ENCODE measurements around the gene PDGFA. TPM values are rescaled to one million over a fixed set of nuclear protein-coding genes. Genes with fewer than 3 reads are reported as not detected.
A peak's percentile ranks its signal among the peaks of the same experiment; 100 is the strongest.

Gene PDGFA
- total and polyA plus RNA-seq, 2 experiments from 2014 or later: 35.6 to 43.1 TPM

DNA sequence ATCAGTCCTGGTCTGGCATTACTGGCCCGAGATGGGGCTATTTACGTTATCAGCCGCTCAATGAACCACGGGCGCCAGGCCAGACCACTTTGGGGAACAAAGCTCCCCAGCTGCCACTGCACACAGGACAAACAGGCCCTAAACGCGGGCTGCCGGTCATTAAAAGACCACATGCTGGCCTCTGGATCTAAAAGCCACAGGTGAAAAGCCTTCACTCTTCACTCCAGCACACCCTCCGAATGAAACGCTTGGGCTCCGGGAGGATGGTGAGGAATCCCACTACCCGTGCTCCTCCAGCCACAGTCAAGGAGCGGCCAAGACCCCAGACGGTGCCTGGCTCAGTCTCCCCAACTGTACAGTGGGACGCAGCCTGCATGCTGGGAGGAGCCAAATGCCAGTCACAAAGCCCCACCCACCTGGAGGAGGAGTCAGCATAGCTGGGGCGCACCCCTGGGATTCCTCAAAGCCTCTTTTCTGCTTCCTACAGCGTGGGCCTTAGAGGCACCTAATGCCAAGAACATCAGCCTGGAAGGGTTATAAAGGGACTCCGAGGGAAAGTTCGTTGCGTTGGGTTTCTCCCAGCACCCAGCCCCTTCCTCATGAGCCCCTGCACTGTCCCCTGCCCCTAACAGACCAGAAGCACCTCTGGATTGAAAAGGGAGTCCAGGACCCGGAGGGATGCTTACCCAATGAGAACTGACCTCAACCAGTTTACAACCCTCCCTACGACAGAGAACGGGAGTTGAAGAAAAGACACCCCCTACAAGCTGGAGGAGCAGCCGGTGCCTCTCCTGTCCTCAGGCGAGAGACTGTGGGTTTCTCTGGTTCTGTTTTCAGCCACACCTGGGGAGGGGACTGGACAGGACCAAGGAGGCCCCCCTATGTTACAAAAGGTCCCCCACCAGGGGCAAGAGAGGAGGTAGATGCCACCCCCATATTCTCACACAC is 4.7 kb downstream of the PDGFA start:
- Histone ChIP-seq H3K4me2 (peak overlapping the region; percentile 97), H3K36me3 (ENCODE audit: insufficient read depth) (no peaks in the 10 kb centered on the region), H2AFZ (0 out of 2 replicates have a peak overlapping the region, but pooled peaks have one; percentile 32), H3K4me3 (peak overlapping the region; percentile 94), H3K79me2 (replicated peaks; ENCODE audit: insufficient read depth) (peaks cover 50% of the 10 kb centered on the region), H3K4me1 (ENCODE audit: insufficient read depth) (peaks cover 24% of the 10 kb centered on the region), H3K9me2 (ENCODE audit: insufficient read depth) (no peaks in the 10 kb centered on the region), H3F3A (replicated peaks; ENCODE audit: low read depth) (peaks cover 15% of the 10 kb centered on the region), H3K27me3 (ENCODE audit: insufficient read depth) (peaks cover 13% of the 10 kb centered on the region), H4K20me1 (replicated peaks; ENCODE audit: insufficient read depth) (no peaks in the 10 kb centered on the region; the same call in 1 of the 2 replicates), H3K27ac (ENCODE audit: low read depth) (peak overlapping the region; percentile 91)
- peak; percentile 85 for DNase-seq (ENCODE audit: low spot score)
- H3K4me3 Mint-ChIP-seq: peak overlapping the region; percentile 83
- H3K27me3 Mint-ChIP-seq (ENCODE audit: insufficient read depth, low read depth, poor library complexity): peaks cover 26% of the 10 kb centered on the region
- no peaks in the 10 kb centered on the region; the same call in 1 of the 3 replicates for H3K9me3 Mint-ChIP-seq
- H3K27ac Mint-ChIP-seq: peak overlapping the region; percentile 95
- peak; percentile 35 for ATAC-seq
- H3K36me3 Mint-ChIP-seq (ENCODE audit: low read depth): peaks cover 33% of the 10 kb centered on the region
- TF ChIP-seq POLR2AphosphoS5 (IDR thresholded peaks at IDR 0.05; ENCODE audit: low read depth): peak; percentile 68
- no peak for TF ChIP-seq EZH2 (IDR thresholded peaks at IDR 0.05; ENCODE audit: low read depth, unreplicated experiment)
- no peak for TF ChIP-seq JUNB (IDR thresholded peaks at IDR 0.05; ENCODE audit: unreplicated experiment)
- peaks cover 35% of the 10 kb centered on the region for H3K4me1 Mint-ChIP-seq

DNA sequence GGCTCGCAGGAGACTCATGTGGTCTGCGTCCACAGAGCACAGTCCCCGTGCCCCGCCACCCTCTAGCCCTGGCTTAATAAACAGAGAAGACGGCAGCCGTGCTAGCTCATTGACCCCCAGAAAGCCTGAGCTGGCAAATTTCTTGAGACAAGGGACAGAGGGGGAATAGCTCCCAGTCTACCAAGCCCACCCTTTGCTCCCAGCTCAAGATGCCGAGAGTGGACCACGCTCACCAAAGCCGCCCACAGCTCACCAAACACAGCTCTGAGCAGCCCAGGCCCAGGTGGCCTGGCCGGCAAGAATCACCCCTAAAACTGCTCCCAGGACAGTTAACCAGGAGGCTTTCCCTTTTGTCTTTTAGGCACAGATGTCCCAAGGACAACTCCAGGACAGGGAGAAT is 5.4 kb downstream of the PDGFA start:
- TF ChIP-seq, protein P1, sequence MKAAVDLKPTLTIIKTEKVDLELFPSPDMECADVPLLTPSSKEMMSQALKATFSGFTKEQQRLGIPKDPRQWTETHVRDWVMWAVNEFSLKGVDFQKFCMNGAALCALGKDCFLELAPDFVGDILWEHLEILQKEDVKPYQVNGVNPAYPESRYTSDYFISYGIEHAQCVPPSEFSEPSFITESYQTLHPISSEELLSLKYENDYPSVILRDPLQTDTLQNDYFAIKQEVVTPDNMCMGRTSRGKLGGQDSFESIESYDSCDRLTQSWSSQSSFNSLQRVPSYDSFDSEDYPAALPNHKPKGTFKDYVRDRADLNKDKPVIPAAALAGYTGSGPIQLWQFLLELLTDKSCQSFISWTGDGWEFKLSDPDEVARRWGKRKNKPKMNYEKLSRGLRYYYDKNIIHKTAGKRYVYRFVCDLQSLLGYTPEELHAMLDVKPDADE (IDR thresholded peaks at IDR 0.05): no peak
- no peak for TF ChIP-seq CREB1 (CRISPR knock-in tag; IDR thresholded peaks at IDR 0.05; ENCODE audit: low read depth)
- no peak for TF ChIP-seq POLR2AphosphoS5 (IDR thresholded peaks at IDR 0.05; ENCODE audit: low read depth)
- no peak for TF ChIP-seq ZNF331 (CRISPR knock-in tag; IDR thresholded peaks at IDR 0.05; ENCODE audit: low read depth)
- no peak for TF ChIP-seq EZH2 (IDR thresholded peaks at IDR 0.05; ENCODE audit: low read depth, unreplicated experiment)
- TF ChIP-seq EZH2phosphoT487 (IDR thresholded peaks at IDR 0.05; ENCODE audit: unreplicated experiment): no peak
- no peak for TF ChIP-seq ZNF114 (CRISPR knock-in tag; IDR thresholded peaks at IDR 0.05)
- Histone ChIP-seq H3K27ac (ENCODE audit: low read depth) (no peak overlapping the region), H3K79me2 (replicated peaks; ENCODE audit: insufficient read depth) (peaks cover 50% of the 10 kb centered on the region), H3K4me1 (ENCODE audit: insufficient read depth) (peaks cover 24% of the 10 kb centered on the region), H3K36me3 (ENCODE audit: insufficient read depth) (no peaks in the 10 kb centered on the region), H3K4me2 (peak overlapping the region; percentile 97; the same call in 1 of the 2 replicates), H3K27me3 (ENCODE audit: insufficient read depth) (peaks cover 13% of the 10 kb centered on the region), H4K20me1 (replicated peaks; ENCODE audit: insufficient read depth) (no peaks in the 10 kb centered on the region; the same call in 1 of the 2 replicates), H3F3A (replicated peaks; ENCODE audit: low read depth) (peaks cover 15% of the 10 kb centered on the region), H3K9me2 (ENCODE audit: insufficient read depth) (no peaks in the 10 kb centered on the region), H2AFZ (no peak overlapping the region), H3K4me3 (peak overlapping the region; percentile 94; the same call in 1 of the 2 replicates)
- Mint-ChIP-seq H3K36me3 (ENCODE audit: low read depth) (peaks cover 40% of the 10 kb centered on the region), H3K4me1 (peaks cover 35% of the 10 kb centered on the region), H3K4me3 (peak overlapping the region; percentile 83; the same call in 2 of the 3 replicates), H3K27me3 (ENCODE audit: insufficient read depth, low read depth, poor library complexity) (peaks cover 26% of the 10 kb centered on the region), H3K9me3 (no peaks in the 10 kb centered on the region; the same call in 1 of the 3 replicates), H3K27ac (peak overlapping the region; percentile 88; the same call in 1 of the 2 replicates)
- ATAC-seq (no peak), DNase-seq (ENCODE audit: low spot score) (no peak)

Measured in GM23338 (cell line).